Breast epithelium (tissue), 4 donors: Measurements from ENCODE around the gene FOXN3. TPM values are rescaled to one million over a fixed set of nuclear protein-coding genes. Genes with fewer than 3 reads are reported as not detected.
"Not testable (repeated sequence)": the region's sequence is repeated elsewhere in the genome, so short reads cannot be mapped to it uniquely, and the experiment has no call there.

Experiments
- DNase-seq, 2 donors: peaks; one replicate each; pipeline ENCODE4 v3.0.0-alpha.2; 2019; ENCODE audit warnings: low spot score in 2 of 2
- H3K27ac ChIP-seq, 2 donors: fragments of 200-600 bp; sonication (generic) in 1 of 2; one replicate each; pipeline ENCODE4 v1.5.1; 2016 to 2019; ENCODE audit warnings: mild to moderate bottlenecking in 1 of 2
- H3K27me3 ChIP-seq, 2 donors: fragments of 200-600 bp; sonication (generic) in 1 of 2; one replicate each; pipeline versions ENCODE4 v1.5.1 to v1.6.0; 2017 to 2019; ENCODE audit warnings: control low read depth in 1 of 2, mild to moderate bottlenecking in 1 of 2
- H3K36me3 ChIP-seq: fragments of 200-600 bp; one replicate; pipeline ENCODE4 v1.5.1; 2019
- H3K4me1 ChIP-seq, 2 donors: fragments of 200-600 bp; sonication (generic); one replicate each; pipeline ENCODE4 v1.5.1; 2016 to 2019; ENCODE audit warnings: control low read depth in 1 of 2
- H3K4me3 ChIP-seq, 3 donors: fragments of 200-600 bp; sonication (generic); 1 replicate in 2 of 3; 2 replicates in 1 of 3; pipeline ENCODE4 v1.5.1; 2016 to 2019; ENCODE audit warnings: mild to moderate bottlenecking in 3 of 3, moderate library complexity in 2 of 3
- H3K9me3 ChIP-seq, 2 donors: fragments of 200-600 bp; sonication (generic) in 1 of 2; one replicate each; pipeline ENCODE4 v1.5.1; 2016 to 2019; ENCODE audit warnings: control low read depth in 1 of 2
- CTCF ChIP-seq, 3 donors: fragments of 450-650 bp; IDR thresholded peaks; one replicate each; pipeline ENCODE4 v1.5.1; 2016 to 2017; ENCODE audit warnings: antibody characterized with exemption in 3 of 3, mild to moderate bottlenecking in 3 of 3, moderate library complexity in 3 of 3
- POLR2A ChIP-seq: fragments of 450-650 bp; IDR thresholded peaks from one replicate; pipeline ENCODE4 v1.6.1; 2016; ENCODE audit warnings: antibody characterized with exemption, mild to moderate bottlenecking, moderate library complexity
- POLR2AphosphoS5 ChIP-seq, 3 donors: sonication (generic); formaldehyde crosslinking; IDR thresholded peaks; one replicate each; pipeline ENCODE4 v1.6.1; 2017; ENCODE audit warnings: antibody characterized with exemption in 3 of 3
- intact Hi-C: fragments of 100-400 bp; cut with DNase I; formaldehyde crosslinking; loops from one replicate; pipeline ENCODE4 v1.15.1; 2023; ENCODE audit warnings: low total_unique reads
- total RNA-seq, 3 donors: library from RNA; depleted of rRNA; stranded (reverse); fragments of >200 nt; gene quantifications; one replicate each; pipeline ENCODE4 v1.1.0, GENCODE V29; 2016

FOXN3 gene
- total RNA-seq, 3 donors from 2014 or later = 70.7 to 180 (median 80.3) TPM

- Histone ChIP-seq H3K9me3 (no peaks in the 10 kb centered on the region), H3K27ac (no peak overlapping the region), H3K36me3 (no peaks in the 10 kb centered on the region), H3K4me1 (no peaks in the 10 kb centered on the region), H3K4me3 (no peak overlapping the region), H3K27me3 (no peaks in the 10 kb centered on the region)
- no peak for DNase-seq
- no peak for TF ChIP-seq POLR2AphosphoS5 (IDR thresholded peaks at IDR 0.05)
- intact Hi-C loops = no loop called here
Observed at GRCh38 chr14:89163031-89163636, 253.9 kb downstream of the FOXN3 start.

- DNase-seq = no peak
- intact Hi-C loops = no loop called here
Observed at GRCh38 chr14:89162586-89162985, 254.4 kb downstream of the FOXN3 start.

GRCh38 chr14:89160437-89160836 lies 256.6 kb downstream of the FOXN3 start:
- Histone ChIP-seq H3K9me3 (no peaks in the 10 kb centered on the region), H3K27me3 (no peaks in the 10 kb centered on the region), H3K4me1 (no peaks in the 10 kb centered on the region), H3K4me3 (no peak overlapping the region), H3K36me3 (no peaks in the 10 kb centered on the region), H3K27ac (no peak overlapping the region)
- no peak for DNase-seq
- intact Hi-C loops = no loop called here
- TF ChIP-seq CTCF (IDR thresholded peaks at IDR 0.05) (no peak), POLR2A (no peak), POLR2AphosphoS5 (IDR thresholded peaks at IDR 0.05) (no peak)

More at GRCh38 chr14:89162586-89162985, 254.4 kb downstream of the FOXN3 start:
- H3K27me3 ChIP-seq = no peaks in the 10 kb centered on the region
- TF ChIP-seq CTCF (IDR thresholded peaks at IDR 0.05) = no peak
- TF ChIP-seq POLR2AphosphoS5 (IDR thresholded peaks at IDR 0.05) = no peak
- TF ChIP-seq POLR2A = no peak
- H3K36me3 ChIP-seq = no peaks in the 10 kb centered on the region
- H3K27ac ChIP-seq = no peak overlapping the region
- no peak overlapping the region for H3K4me3 ChIP-seq
- H3K4me1 ChIP-seq = no peaks in the 10 kb centered on the region
- no peaks in the 10 kb centered on the region for H3K9me3 ChIP-seq

- intact Hi-C loops = no loop called here
- Histone ChIP-seq H3K36me3 (no peaks in the 10 kb centered on the region), H3K4me1 (no peaks in the 10 kb centered on the region), H3K9me3 (no peaks in the 10 kb centered on the region), H3K27ac (no peak overlapping the region), H3K27me3 (no peaks in the 10 kb centered on the region), H3K4me3 (no peak overlapping the region)
- no peak for TF ChIP-seq POLR2AphosphoS5 (IDR thresholded peaks at IDR 0.05)
- no peak for TF ChIP-seq CTCF (IDR thresholded peaks at IDR 0.05)
- no peak for TF ChIP-seq POLR2A
- DNase-seq = no peak
Observed at GRCh38 chr14:89158701-89159100, 258.3 kb downstream of the FOXN3 start.

GRCh38 chr14:89158104-89158503 lies 258.9 kb downstream of the FOXN3 start:
- H3K36me3 ChIP-seq, DNase-seq, H3K27me3 ChIP-seq, H3K27ac ChIP-seq, H3K9me3 ChIP-seq, H3K4me3 ChIP-seq, intact Hi-C loops, H3K4me1 ChIP-seq: not testable (repeated sequence)

- no peaks in the 10 kb centered on the region for H3K4me1 ChIP-seq
- no peak overlapping the region for H3K4me3 ChIP-seq
- no peaks in the 10 kb centered on the region for H3K9me3 ChIP-seq
- no peak for TF ChIP-seq POLR2AphosphoS5 (IDR thresholded peaks at IDR 0.05)
- TF ChIP-seq POLR2A = no peak
- TF ChIP-seq CTCF (IDR thresholded peaks at IDR 0.05) = no peak
- no peaks in the 10 kb centered on the region for H3K27me3 ChIP-seq
- intact Hi-C loops = no loop called here
- no peaks in the 10 kb centered on the region for H3K36me3 ChIP-seq
- DNase-seq = no peak
- no peak overlapping the region for H3K27ac ChIP-seq
Observed at GRCh38 chr14:89155491-89155890, 261.5 kb downstream of the FOXN3 start.

GRCh38 chr14:89151693-89152092 lies 265.3 kb downstream of the FOXN3 start:
- H3K4me3 ChIP-seq, H3K9me3 ChIP-seq, H3K27me3 ChIP-seq, H3K27ac ChIP-seq, H3K4me1 ChIP-seq, H3K36me3 ChIP-seq, DNase-seq, intact Hi-C loops: not testable (repeated sequence)
